Neural progenitor cell (in vitro differentiated cells): Measurements from ENCODE around the gene PSMC3.

Experiments used
- CTCF ChIP-seq: fragments of 200-600 bp; sonication (generic); IDR thresholded peaks from 2 replicates; pipeline ENCODE4 v1.5.1; 2017; ENCODE audit warnings: antibody characterized with exemption, mild to moderate bottlenecking
- EZH2 ChIP-seq: fragments of 200-600 bp; sonication (generic); IDR thresholded peaks from 2 replicates; pipeline ENCODE4 v1.6.1; 2017; ENCODE audit warnings: antibody characterized with exemption, mild to moderate bottlenecking, moderate library complexity
- EZH2phosphoT487 ChIP-seq: fragments of 200-600 bp; sonication (generic); IDR thresholded peaks from 2 replicates; pipeline ENCODE4 v1.6.1; 2017; ENCODE audit warnings: antibody characterized with exemption

- no peak for TF ChIP-seq CTCF
- TF ChIP-seq EZH2phosphoT487, result no peak
- TF ChIP-seq EZH2, result no peak
Measured at GRCh38 chr11:47378836-47379170, 47.4 kb downstream of the PSMC3 start.
